ENCODE measurements around the gene CCM2L.

- TF ChIP-seq CTCF (IDR thresholded peaks at IDR 0.05; ENCODE audit: insufficient read depth, low read length, poor library complexity, severe bottlenecking) (no peak), EZH2phosphoT487 (conservative IDR thresholded peaks at IDR 0.05; ENCODE audit: low read length) (no peak)
Measured at GRCh38 chr20:31989030-31989645, 21.1 kb upstream of the CCM2L start.
